ENCODE data around the gene RNH1. TPM values are rescaled to one million over a fixed set of nuclear protein-coding genes. Genes with fewer than 3 reads are reported as not detected.

Gene RNH1
- total RNA-seq, 1 experiment from 2014 or later, result 59.0 TPM

- H3K4me1 Mint-ChIP-seq, result peaks cover 12% of the 10 kb centered on the region
- peak overlapping the region; percentile 93 for H3K4me3 Mint-ChIP-seq
- peaks cover 11% of the 10 kb centered on the region; the same call in 1 of the 2 replicates for H3K36me3 Mint-ChIP-seq
- DNase-seq (ENCODE audit: low spot score) (no peak), ATAC-seq (no peak)
- H3K27me3 Mint-ChIP-seq (ENCODE audit: low read depth), result no peaks in the 10 kb centered on the region; the same call in 1 of the 2 replicates
- TF ChIP-seq RELA (CRISPR knock-in tag; IDR thresholded peaks at IDR 0.05; ENCODE audit: borderline replicate concordance) (0 out of 2 replicates have a peak, but pooled peaks have one; percentile 71), SMAD3 (CRISPR knock-in tag; IDR thresholded peaks at IDR 0.05; ENCODE audit: borderline replicate concordance) (no peak), MXD4 (CRISPR knock-in tag; IDR thresholded peaks at IDR 0.05; ENCODE audit: borderline replicate concordance) (no peak), ZNF532 (CRISPR knock-in tag; IDR thresholded peaks at IDR 0.05; ENCODE audit: borderline replicate concordance) (no peak), GTF2I (CRISPR knock-in tag; conservative IDR thresholded peaks at IDR 0.05) (0 out of 2 replicates have a peak, but pooled peaks have one; percentile 34), ZBTB43 (CRISPR knock-in tag; IDR thresholded peaks at IDR 0.05) (no peak)
- H3K9me3 Mint-ChIP-seq, result no peaks in the 10 kb centered on the region
- no peak overlapping the region for H3K27ac Mint-ChIP-seq
- ChIA-PET POLR2A (no interaction called here), CTCF (interaction anchor here (1.0 kb wide), 1 partner anchor 60 kb away, joined by 3 read pairs; no protein-coding TSS in a partner anchor)
Measured at GRCh38 chr11:507727-508515, 879 bp upstream of the RNH1 start.

- H3K27ac Mint-ChIP-seq, result peak overlapping the region; percentile 99
- ChIA-PET CTCF (interaction anchor here (0.6 to 2.1 kb wide), 8 partner anchors 8 to 277 kb away, joined by 3 to 17 read pairs (median 4); partner anchors contain the start of genes HRAS and PTDSS2), POLR2A (interaction anchor here (0.5 to 1.2 kb wide), 6 partner anchors 13 to 111 kb away, joined by 3 to 5 read pairs (median 4); partner anchors contain the start of gene PTDSS2)
- H3K27me3 Mint-ChIP-seq (ENCODE audit: low read depth), result no peaks in the 10 kb centered on the region; the same call in 1 of the 2 replicates
- peaks cover 12% of the 10 kb centered on the region for H3K4me1 Mint-ChIP-seq
- DNase-seq (ENCODE audit: low spot score), result peak; percentile 98
- peaks cover 6% of the 10 kb centered on the region; the same call in 1 of the 2 replicates for H3K36me3 Mint-ChIP-seq
- no peaks in the 10 kb centered on the region for H3K9me3 Mint-ChIP-seq
- ATAC-seq, result peak; percentile 75
- peak overlapping the region; percentile 93 for H3K4me3 Mint-ChIP-seq
- TF ChIP-seq ZNF671 (CRISPR knock-in tag; IDR thresholded peaks at IDR 0.05) (no peak), USF1 (CRISPR knock-in tag; IDR thresholded peaks at IDR 0.05) (peak; percentile 88), ZNF396 (CRISPR knock-in tag; IDR thresholded peaks at IDR 0.05; ENCODE audit: borderline replicate concordance) (no peak), MLX (CRISPR knock-in tag; IDR thresholded peaks at IDR 0.05) (no peak), MAX (CRISPR knock-in tag; IDR thresholded peaks at IDR 0.05) (peak; percentile 94), ERG (CRISPR knock-in tag; IDR thresholded peaks at IDR 0.05) (0 out of 2 replicates have a peak, but pooled peaks have one; percentile 23), ARID4B (CRISPR knock-in tag; IDR thresholded peaks at IDR 0.05; ENCODE audit: borderline replicate concordance) (peak; percentile 84; the same call in 1 of the 2 replicates), ZNF121 (CRISPR knock-in tag; IDR thresholded peaks at IDR 0.05) (no peak), GABPB1 (CRISPR knock-in tag; IDR thresholded peaks at IDR 0.05) (peak; percentile 59; the same call in 1 of the 2 replicates)
Measured at GRCh38 chr11:506238-506994, 626 bp downstream of the RNH1 start.
